LHCN-M2 (cell line): ENCODE data around the gene CTNS. TPM values are rescaled to one million over a fixed set of nuclear protein-coding genes. Genes with fewer than 3 reads are reported as not detected.

ENCODE experiments used
- DNase-seq: peaks from one replicate; pipeline ENCODE4 v3.0.0-alpha.2; 2012; ENCODE audit warnings: low read depth
- total RNA-seq: library from RNA; depleted of rRNA; stranded (reverse); fragments of >200 nt; gene quantifications from 2 replicates; pipeline ENCODE4 v1.2.3, GENCODE V29; 2014; rRNA removed

Gene CTNS
- total RNA-seq, 1 experiment from 2014 or later, result 29.1 TPM

GRCh38 chr17:3710951-3711383 is 74.4 kb downstream of the CTNS start:
- DNase-seq, result no peak

Other genes starting within 250 kb of the CTNS start
- gene OR1E1, start 238.3 kb upstream of the CTNS start, total RNA-seq, result not detected in 2 replicates
- gene OR3A3, start 225.4 kb upstream of the CTNS start, total RNA-seq, result not detected in 2 replicates
- not detected in 2 replicates for gene OR1E2, start 202.9 kb upstream of the CTNS start, total RNA-seq
- gene SPATA22, start 164.9 kb upstream of the CTNS start, total RNA-seq, result not detected in 2 replicates
- gene ASPA, start 160.8 kb upstream of the CTNS start, total RNA-seq, result 0.23 and 0.45 TPM in 2 replicates
- 0.71 and 1.3 TPM in 2 replicates for gene TRPV3, start 78.9 kb upstream of the CTNS start, total RNA-seq
- gene TRPV1, start 27.3 kb upstream of the CTNS start, total RNA-seq, result 0.51 and 0.86 TPM in 2 replicates
- 17.4 and 17.8 TPM in 2 replicates for gene SHPK, start 510 bp upstream of the CTNS start, total RNA-seq
- gene TAX1BP3, start 31.8 kb downstream of the CTNS start, total RNA-seq, result 259 and 286 TPM in 2 replicates
- gene EMC6, start 32.1 kb downstream of the CTNS start, total RNA-seq, result 13.0 and 42.7 TPM in 2 replicates
- 21.5 and 28.6 TPM in 2 replicates for gene P2RX5, start 59.4 kb downstream of the CTNS start, total RNA-seq
- gene HASPIN, start 87.1 kb downstream of the CTNS start, total RNA-seq, result 14.7 and 17.0 TPM in 2 replicates
- 36.8 and 38.6 TPM in 2 replicates for gene ITGAE, start 164.4 kb downstream of the CTNS start, total RNA-seq
- gene NCBP3, start 209.5 kb downstream of the CTNS start, total RNA-seq, result 19.9 and 21.9 TPM in 2 replicates